ENCODE measurements around the gene WDR7.

GRCh38 chr18:56878711-56879110 lies 227.6 kb downstream of the WDR7 start:
- TF ChIP-seq CTCF (IDR thresholded peaks at IDR 0.05): no peak
- no peak for TF ChIP-seq POLR2A (IDR thresholded peaks at IDR 0.05)
